Vagina (tissue), 2 donors: ENCODE data around the gene BST1.

ENCODE experiments used
- CTCF ChIP-seq, 3 experiments: fragments of 450-650 bp in 2 of 3; fragments of 200-600 bp in 1 of 3; sonication (generic) in 1 of 3; IDR thresholded peaks; one replicate each; pipeline ENCODE4 v1.5.1; 2017 to 2019; ENCODE audit warnings: antibody characterized with exemption in 3 of 3, mild to moderate bottlenecking in 2 of 3, moderate library complexity in 2 of 3
- POLR2A ChIP-seq, 2 donors: fragments of 450-650 bp; IDR thresholded peaks; one replicate each; pipeline ENCODE4 v1.6.1; 2017; ENCODE audit warnings: antibody characterized with exemption in 2 of 2, mild to moderate bottlenecking in 2 of 2, moderate library complexity in 2 of 2
- POLR2AphosphoS5 ChIP-seq, 2 donors: sonication (generic); formaldehyde crosslinking; IDR thresholded peaks; one replicate each; pipeline ENCODE4 v1.9.0; 2017; ENCODE audit warnings: antibody characterized with exemption in 2 of 2, mild to moderate bottlenecking in 2 of 2, low read depth in 1 of 2; ENCODE audit not compliant: insufficient read depth in 1 of 2

- no peak for TF ChIP-seq CTCF (IDR thresholded peaks at IDR 0.05)
- TF ChIP-seq POLR2A (IDR thresholded peaks at IDR 0.05) = no peak
- TF ChIP-seq POLR2AphosphoS5 (IDR thresholded peaks at IDR 0.05; ENCODE audit: insufficient read depth in 1 of 2, low read depth in 1 of 2) = no peak
Measured at GRCh38 chr4:15742083-15742582, 39.3 kb downstream of the BST1 start.
